SH-SY5Y (cell line): ENCODE data around the gene CAMSAP1.

Experiments used
- GATA2 ChIP-seq: IDR thresholded peaks from 2 replicates; pipeline ENCODE4 v1.6.1; 2011; ENCODE audit warnings: mild to moderate bottlenecking, low read depth, low read length
- GATA3 ChIP-seq: IDR thresholded peaks from 2 replicates; pipeline ENCODE4 v1.6.1; 2011; ENCODE audit warnings: low read depth, mild to moderate bottlenecking, low read length, moderate library complexity

- TF ChIP-seq GATA2 (no peak), GATA3 (no peak)
Measured at GRCh38 chr9:135902655-135903357, 4.5 kb downstream of the CAMSAP1 start.
